HG02973 (cell line): Measurements from ENCODE around the gene YPEL4.

Source experiments
- ATAC-seq: cut with Tn5 transposase; IDR thresholded peaks from one replicate; pipeline ENCODE4 v1.9.1; 2021; ENCODE audit warnings: moderate library complexity; ENCODE audit not compliant: unreplicated experiment

Gene YPEL4

DNA sequence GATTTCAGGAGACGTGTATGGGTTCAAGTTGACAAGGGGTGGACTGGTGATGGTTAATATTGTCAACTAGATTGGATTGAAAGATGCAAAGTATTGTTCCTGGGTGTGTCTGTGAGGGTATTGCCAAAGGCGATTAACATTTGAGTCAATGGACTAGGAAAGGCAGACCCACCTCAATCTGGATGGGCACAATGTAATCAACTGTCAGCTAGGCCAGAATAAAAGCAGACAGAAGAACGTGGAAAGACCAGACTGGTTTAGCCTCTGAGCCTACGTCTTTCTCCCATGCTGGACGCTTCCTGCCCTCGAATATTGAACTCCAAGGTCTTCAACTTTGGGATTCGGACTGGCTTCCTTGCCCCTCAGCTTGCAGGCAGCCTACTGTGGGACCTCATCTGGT lies 1.7 kb upstream of the YPEL4 start:
- ATAC-seq, result no peak

DNA sequence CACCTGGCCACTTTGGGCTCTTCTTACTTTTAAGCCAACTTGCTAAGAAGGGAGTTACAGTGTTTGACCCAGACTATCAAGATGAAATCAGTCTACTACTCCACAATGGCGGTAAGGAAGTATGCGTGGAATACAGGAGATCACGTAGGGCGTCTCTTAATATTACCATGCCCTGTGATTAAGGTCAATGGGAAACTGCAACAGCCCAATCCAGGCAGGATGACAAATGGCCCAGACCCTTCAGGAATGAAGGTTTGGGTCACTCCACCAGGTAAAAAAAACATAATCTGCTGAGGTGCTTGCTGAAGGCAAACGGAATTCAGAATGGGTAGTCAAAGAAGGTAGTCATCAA lies 1.0 kb upstream of the YPEL4 start:
- no peak for ATAC-seq

DNA sequence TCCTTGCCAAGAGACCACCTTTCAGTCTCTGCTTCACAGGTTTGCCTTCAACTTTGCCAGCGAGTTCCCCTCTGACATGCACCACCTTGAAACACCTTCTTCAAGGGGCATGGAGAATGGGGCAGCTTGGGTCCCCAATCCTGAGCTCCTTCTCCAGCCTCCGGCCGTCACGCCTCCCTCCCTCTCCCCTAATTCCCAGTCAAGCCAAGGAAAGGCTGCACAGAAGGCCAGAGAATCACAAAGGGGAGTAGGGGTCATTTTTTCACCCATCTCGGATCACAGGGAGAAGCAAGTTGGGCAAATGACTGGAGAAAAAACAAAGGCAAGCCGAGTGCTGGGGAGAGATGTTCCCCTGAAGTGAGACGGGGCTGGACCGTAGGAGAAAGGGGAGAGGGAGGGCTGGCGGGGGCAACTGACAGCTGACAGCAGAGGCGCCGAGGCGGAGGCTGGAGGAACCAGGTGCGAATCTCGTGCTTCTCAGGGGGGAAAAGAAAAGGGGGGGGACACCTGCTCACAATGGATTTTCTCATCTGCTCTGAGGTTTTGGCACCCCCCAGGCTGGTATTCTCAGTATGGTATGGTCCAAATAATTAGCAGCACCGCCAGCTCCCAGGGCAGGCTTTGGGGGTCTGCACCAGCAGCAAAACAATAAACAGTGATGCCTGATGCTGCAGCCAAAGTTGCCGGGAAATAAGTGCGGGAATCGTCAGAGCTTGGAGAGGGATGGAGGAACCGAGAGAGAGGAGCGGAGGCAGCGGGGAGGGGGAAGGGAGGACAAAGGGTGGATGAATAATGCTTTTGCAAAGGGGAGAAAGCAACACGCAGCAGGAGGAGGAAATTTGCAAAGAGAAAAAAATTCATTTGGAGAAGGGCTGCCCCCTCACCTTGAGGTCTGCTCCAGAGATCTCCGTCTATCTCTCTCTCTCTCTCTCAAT lies 644 bp downstream of the YPEL4 start:
- no peak for ATAC-seq

DNA sequence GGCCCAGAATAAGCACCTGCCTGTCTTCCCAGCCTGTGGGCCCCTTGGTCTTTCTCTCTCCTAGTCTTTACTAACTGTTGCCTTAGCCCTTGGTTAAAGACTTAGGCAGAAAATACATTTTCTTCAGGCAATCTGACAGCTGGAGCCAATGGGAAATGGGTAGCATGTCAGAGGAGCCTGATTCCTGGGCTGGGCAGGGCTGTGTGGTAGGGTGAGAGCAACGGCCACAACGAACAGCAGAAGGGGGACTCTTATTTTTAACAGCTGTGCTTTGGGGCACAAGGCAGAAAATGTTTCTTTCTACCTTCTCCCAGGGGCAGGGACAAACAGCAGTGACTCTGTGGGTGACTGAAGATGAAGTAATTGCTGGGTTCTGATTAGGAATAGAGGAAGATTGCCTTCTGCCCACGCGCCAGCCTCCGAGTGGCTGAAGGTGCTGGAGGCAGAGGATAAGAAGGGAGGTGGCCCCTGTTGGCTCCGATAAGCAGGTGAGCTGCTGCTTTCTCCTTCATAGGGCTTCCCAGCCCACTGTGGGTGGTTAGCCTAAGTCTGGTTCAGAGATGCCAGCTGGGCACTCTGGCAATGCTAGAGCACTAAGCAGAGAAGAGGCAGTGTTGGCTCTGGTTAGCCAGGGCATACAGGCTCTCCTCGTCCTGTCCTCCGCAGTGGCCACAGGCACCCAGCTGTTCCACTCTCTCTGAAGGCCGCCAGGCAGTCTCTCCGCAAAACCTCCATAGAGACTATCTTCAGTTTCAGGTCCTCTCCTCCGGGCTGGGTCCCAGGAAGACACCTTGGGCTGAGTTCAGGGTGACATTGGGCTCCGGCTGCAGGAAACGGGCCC lies 1.5 kb downstream of the YPEL4 start:
- ATAC-seq, result no peak

DNA sequence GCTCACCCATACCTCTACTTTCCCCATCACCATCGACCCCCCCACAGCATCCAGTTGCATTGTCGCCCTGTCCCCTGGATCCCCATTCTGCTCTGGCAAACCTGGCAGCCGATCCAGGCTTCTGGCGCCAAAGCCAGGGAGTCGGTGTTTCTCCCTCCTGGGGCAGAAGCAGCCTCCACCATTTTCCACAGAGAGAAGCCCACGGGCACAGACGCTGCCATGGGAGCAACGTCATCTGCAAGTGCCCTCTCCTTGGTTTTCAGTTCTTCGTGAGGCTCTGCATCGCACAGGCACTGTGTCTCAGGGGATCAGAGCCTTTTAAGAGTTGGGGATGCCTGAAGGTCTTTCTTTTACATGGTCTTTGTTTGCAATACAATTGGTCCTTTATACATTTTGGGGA lies 2.3 kb downstream of the YPEL4 start:
- no peak for ATAC-seq

DNA sequence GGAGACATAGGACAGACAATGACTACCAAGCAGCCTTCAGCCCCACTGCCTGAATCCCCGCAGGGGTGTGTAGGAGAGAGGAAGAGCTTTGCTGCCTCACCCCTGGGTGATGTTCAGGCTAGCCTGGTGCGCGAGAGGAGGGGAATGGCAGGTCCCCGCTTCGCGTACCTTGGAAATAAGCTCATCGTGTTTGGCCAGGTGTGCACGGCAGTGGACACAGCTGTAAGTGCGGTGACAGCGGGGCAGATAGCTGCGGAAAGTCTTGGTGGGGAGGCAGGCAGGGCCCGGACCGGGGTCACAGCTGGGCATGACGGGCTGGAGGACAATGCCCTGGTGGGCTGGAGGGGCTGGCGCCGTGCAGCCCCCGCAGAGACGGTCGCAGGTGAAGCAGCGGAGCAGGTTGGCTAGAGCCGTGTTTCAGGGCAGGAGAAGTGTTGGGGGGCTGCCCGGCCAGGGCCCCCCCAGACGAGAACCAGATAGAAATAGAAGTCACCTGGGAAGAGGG lies 2.9 kb downstream of the YPEL4 start:
- ATAC-seq, result no peak

DNA sequence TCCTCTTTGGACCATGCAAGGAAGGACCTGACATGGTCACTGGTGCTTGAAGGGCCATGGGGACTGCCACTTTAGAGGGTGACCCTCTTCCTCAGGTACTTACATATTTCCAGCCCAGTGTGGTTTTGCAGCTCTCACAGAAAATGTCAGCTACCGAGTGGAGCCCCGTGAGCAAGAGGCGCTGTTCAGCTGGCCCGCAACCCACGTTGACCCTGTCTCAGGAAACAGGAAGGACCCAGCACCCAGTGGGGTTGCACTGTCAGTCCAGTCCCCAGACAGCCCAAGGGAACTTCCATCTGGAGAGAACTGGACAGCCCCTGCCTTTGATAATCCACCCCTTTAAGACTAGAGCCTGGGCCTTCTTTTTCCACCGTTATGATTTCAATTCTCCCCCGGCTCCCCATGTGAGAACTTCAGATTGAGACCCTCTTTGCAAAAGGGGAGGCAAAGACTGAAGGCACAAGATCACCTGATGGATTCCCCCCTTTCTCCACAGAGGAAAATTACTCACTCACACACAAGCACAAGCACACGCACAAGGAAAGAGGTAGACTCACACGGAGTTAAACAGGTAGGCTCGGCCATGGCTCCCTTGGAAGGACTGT lies 3.4 kb downstream of the YPEL4 start:
- ATAC-seq, result no peak

DNA sequence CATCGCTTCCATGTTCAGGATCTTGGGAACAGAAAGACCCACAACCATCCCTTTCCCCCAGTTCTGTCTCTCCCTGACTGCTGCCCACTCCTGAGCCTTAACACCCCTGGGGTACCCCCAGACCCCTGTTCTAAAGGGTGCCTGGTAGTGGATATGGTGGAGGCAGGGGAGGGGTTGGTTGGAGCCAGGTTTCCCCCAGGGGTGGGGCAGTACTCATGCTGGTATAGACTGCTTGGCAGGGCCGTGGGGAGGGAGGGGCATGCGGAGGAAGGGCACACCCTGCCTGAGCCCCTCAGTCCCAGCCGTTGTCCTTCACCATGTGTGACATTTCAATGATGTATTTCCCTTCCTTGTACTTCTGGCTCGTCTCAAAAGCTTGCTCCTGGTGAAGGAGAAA lies 4.0 kb downstream of the YPEL4 start:
- ATAC-seq, result no peak

DNA sequence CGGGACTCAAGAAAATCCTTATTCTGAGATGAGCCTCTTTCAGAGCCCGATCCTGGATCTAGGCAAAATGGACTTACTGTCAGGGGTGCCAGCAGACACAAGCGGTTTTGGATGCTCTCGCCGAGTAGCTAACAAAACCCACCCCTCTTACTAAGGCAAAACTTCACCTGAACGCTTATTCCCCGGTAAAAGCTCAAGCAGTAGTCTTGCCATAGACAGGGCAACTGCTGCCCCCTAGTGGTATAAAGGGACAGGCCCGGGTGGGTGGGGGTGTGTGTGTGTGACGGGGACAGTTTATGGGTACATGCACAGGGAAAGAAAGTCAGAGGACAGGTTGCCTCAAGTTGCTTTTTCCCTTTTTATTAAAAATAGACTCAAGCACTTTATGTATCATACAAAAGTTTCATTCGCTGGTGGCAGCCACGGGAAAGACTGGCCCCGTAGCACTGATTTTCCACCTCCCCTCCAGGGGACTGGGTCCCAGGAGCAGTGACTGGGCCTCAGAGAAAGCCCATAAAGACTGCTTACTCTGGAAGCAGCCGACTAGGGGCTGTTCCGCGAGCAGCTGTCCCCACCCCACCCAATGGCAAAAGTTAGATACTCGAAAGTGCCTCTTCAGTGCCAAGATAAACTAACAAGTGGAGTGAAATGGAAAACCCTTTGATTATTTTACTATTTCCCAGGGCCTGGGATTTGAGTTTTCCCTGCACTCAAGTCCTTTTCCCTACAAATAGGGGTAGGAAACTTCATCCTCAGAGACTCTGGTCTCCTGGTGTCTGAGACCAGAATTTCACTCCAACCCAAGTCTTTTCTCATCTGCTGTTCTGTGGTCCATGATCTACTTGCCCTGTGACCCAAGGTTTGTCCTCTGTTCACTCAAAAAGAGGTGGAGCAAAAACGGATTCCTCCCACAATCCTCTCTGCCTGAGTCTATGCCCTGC lies 4.7 kb downstream of the YPEL4 start:
- peak; percentile 62 for ATAC-seq

DNA sequence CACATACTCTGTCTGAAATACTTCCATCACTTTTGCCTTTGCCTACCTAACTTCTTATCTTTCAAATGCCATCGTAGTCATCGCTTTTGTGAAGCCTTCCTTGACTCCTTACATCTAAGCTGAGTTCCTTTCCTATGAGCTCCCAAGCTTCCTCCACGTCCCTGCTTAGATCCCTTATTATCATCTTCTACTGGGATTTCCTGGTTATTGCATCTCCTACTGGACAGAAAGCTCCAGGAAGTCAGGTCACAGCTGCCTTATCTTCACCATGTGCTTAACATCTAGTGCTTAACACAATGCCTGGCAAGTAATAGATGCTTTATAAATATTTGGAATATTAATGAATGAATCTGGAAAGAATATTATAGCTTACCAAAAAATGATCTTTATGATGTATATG lies 5.9 kb downstream of the YPEL4 start:
- ATAC-seq, result no peak

DNA sequence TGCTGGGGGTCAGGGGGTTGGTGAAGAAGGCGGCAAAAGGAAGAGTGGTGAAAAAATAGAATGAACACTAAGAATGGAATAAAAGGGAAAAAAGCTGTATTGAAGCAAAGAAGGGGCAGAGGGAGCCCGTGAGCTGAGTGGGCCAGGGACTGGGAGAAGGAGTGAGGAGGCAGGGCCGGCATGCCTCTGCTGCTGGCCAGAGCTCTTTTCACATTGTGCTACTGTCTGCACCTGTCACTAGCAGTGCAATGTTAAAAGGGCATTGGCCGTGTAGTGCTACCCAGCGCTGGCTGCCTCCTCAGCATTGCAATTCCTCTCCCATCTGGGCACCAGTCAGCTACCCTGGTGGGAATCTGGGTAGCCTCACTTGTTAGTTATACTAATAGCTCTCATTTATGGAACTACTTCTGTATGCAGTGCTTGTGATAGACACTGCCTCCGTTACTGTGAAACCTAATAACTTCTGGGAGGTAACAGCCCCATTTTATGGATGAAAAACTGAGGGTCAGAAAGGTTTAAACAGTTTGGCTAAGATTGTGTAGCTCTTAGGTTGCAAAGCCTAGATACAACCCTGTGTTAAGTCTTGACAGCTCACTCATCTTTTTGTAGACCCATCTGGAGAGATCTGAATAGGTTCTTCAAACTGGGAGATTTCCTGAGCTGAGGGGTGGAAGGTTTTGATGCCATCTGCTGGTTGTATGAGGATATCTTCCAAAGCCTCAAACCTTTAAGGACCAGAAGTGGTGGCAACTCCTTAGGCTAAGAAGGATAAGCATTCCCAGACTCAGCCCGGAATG lies 8.5 kb downstream of the YPEL4 start:
- ATAC-seq, result no peak

DNA sequence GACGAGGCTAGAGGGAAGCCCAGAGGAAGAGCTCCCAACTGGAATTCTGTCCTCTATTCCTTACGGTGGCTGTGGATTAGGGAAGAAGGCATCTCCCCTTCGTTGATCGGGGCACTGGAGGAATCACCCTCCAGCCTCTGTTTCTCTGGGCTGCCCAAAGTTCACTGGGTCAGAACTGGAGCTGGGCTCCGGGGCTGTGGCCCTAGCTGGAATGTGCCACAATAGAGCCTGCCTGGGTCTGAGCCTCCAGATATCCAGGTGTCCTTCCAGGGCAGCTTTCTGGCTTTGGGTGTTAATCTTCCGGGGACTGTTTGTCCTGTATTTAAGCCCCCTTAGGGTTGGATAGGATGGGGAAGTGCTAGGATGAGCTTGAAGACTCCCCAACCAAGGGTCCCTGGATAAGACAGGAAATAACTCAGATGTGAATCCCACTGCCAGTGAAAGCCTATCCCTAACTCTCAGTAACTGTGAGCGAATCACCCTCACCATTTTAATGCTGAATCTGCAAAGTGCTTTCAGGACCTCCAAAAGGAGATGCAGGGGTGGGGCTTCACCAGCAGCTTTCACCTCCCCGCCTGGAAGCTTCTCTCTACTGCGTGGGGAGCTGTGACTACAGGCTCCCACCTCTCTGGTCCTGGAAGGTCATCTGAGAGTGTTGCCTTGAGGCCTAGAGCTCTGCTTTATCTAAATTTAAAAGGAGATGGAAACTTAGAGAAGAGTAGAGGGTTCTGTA lies 9.5 kb downstream of the YPEL4 start:
- no peak for ATAC-seq

DNA sequence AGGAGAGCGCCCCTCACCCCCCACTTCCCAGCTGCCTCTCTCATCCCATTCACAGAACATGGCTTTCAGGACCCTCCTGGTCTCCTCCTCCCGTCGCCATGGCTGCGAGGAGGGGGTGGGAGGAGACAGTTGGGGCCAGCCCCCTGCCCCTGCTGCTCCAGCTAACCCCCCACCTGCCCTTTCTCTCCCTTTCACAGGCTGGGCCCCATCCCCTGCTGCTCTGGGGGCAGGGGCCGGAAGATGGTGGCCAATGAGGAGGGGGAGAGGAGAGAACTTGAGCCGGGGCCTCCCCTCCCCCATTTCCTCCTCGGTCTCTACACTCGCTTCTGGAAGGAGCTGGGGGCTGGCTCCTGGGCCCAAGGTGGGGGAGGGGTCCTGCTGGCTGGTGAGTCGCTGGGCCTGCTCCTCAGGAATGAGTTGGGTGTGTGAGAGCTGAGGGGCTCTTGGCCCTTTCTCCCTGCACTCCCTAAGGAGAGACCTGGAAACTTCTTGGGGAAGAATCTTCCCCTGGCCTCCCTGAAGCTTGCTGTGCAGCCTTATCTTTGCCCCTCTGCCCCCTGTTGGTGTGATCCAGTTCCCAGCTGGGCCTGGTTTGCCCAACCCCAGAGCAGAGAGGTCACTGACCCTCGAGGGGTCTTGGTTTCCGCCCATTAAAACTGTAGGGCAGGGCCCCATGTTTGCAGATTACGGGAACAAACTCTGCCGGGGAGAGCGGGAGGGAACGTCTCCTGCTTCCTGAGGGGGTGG lies 10.2 kb downstream of the YPEL4 start:
- ATAC-seq, result no peak

DNA sequence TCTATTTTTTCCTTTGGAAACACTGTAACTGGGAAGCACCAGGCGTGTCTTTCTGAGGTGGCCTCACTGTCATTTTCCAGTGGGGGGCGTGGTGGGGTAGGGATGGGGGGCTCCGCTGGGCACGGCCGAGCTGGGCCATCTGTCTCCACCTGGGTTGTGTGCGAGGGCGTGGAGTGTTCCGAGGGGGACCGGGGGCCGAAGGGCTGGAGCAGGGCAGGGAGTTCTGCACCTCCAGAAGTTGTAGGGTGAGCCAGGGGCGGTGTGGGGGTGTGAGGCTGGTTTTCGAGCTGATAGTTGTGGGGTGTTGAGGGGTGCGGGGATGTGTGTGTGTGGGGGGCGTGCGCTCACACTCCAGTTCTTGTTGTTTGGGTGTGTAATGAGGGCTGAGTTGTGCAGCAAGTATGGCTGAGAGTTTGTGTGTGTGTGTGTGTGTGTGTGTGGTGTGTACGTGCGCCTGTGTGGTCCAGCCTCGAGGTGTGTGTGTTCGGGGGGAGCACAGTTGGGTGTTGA lies 10.8 kb downstream of the YPEL4 start:
- no peak for ATAC-seq

DNA sequence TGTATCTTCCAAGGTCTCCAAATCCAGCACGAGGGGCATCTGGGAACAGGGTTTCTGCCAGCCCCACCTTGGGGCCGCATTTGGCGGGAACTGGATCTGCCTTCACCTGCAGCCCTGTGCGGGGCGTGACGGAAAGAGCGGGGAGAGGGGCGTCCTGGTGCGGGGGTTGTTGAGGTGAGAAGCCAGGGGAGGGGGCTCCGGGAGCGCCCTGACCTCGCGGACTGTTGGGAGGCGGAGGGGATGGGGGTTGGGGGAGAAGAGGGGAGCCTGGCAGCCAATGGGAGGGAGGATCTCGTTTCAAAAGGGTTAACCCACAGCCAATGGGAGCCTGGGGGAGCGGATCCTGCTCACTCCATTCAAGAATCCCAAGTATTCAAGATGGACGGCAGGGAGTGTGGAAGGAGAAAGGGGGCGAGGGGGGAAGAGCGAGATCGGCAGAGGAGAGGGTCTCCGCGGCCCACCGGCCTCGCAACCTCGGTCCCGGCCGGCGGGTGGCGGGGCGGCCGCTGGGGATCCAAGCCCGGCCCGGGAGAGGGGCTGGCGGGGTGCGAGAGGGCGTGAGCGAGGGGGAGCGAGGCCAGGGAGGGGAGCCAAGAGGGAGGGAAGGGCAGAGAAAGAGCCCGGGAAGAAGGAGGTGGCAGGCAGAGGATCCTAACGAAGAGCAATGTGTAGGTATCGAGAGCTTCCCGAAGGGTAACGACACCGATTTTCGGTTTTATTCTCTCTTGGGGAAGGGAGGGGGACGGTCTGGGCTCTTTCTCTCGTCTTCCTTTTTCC lies 11.5 kb downstream of the YPEL4 start:
- no peak for ATAC-seq

DNA sequence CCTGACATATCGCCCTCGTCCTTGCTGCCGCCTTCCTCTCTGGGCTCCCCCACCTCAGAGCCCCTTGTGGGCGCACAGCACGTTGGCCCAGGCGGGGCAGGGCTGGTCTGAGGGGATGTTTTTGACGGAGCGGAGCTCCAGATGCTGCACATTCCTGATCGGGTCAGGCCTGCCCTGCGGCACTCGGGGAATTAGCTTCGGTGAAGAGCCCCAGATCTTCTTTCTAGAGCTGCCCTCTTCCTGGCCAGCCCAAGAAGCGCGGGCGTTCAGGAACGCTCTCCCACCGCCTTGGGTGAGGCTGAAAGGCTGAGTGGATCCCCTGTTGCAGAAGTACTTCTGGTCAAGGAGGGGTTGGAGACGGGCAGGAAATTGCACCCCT lies 12.1 kb downstream of the YPEL4 start:
- no peak for ATAC-seq

DNA sequence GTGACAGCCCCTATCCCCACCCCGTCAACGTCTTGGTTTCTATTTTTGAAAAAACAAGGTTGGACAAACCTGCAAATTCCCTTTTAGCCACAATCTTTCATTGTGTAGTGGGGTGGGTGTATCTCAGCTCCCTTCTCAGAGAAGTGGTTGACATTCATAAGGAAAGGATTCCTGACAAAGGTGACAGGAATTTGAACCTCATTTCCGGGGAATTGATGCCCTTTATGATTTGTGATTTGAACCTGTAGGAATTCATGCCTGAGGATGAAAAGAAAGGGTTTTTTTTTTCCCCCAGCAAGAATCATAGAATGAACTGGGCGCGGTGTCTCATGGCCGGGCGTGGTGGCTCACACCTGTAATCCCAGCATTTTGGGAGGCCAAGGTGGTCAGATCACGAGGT lies 14.5 kb downstream of the YPEL4 start:
- no peak for ATAC-seq
